OCI-LY7 (cell line): ENCODE data around the gene USP25. TPM values are rescaled to one million over a fixed set of nuclear protein-coding genes. Genes with fewer than 3 reads are reported as not detected.

Experiments
- BruUV-seq: library from RNA; stranded (reverse); fragments of 400-500 nt; replicated peaks from 2 replicates; lab custom pipeline; 2021; lab: Mats Ljungman, UMichigan
- CTCF ChIA-PET: fragments of 300-600 bp; sonication (Branson Sonifier 250); formaldehyde crosslinking; loops from one replicate; lab custom pipeline; 2022; ENCODE audit warnings: antibody characterized with exemption; ENCODE audit not compliant: unreplicated experiment; lab: Charles Lee
- POLR2A ChIA-PET: fragments of 300-600 bp; sonication (Branson Sonifier 250); formaldehyde crosslinking; loops from one replicate; lab custom pipeline; 2022; ENCODE audit warnings: antibody characterized with exemption; lab: Charles Lee
- DNase-seq: peaks from one replicate; pipeline ENCODE4 v3.0.0-alpha.2; 2015; ENCODE audit warnings: low spot score
- H2AFZ ChIP-seq: fragments of 200-600 bp; sonication (generic), shearing (Covaris generic); 2 replicates; pipeline ENCODE4 v1.6.1; 2014; ENCODE audit warnings: mild to moderate bottlenecking, antibody characterized with exemption, low read length, moderate library complexity
- H3K27ac ChIP-seq: fragments of 200-600 bp; sonication (generic); 2 replicates; pipeline ENCODE4 v1.5.1; 2014; ENCODE audit warnings: mixed run types, low read depth, mild to moderate bottlenecking, moderate library complexity, low read length, inconsistent platforms; ENCODE audit not compliant: poor library complexity, severe bottlenecking
- H3K36me3 ChIP-seq: fragments of 200-600 bp; sonication (generic); 2 replicates; pipeline ENCODE4 v1.6.1; 2014; ENCODE audit warnings: mild to moderate bottlenecking, antibody characterized with exemption, low read length, moderate library complexity, mixed read lengths; ENCODE audit not compliant: insufficient read depth
- H3K4me1 ChIP-seq: fragments of 200-600 bp; sonication (generic); 2 replicates; pipeline ENCODE4 v1.5.1; 2014; ENCODE audit warnings: mild to moderate bottlenecking, low read length; ENCODE audit not compliant: insufficient read depth, poor library complexity, severe bottlenecking
- H3K4me2 ChIP-seq: fragments of 200-600 bp; sonication (generic); 2 replicates; pipeline ENCODE4 v1.6.1; 2014; ENCODE audit warnings: mild to moderate bottlenecking, low read length
- H3K4me3 ChIP-seq: fragments of 200-600 bp; sonication (generic); 2 replicates; pipeline ENCODE4 v1.5.1; 2014; ENCODE audit warnings: mild to moderate bottlenecking, low read depth, low read length; ENCODE audit not compliant: poor library complexity, severe bottlenecking
- H3K79me2 ChIP-seq: fragments of 200-600 bp; sonication (generic); 2 replicates; pipeline ENCODE4 v1.6.1; 2016; ENCODE audit warnings: low read depth, mild to moderate bottlenecking, low read length, moderate library complexity, mixed read lengths; ENCODE audit not compliant: insufficient read depth
- H3K9me2 ChIP-seq: fragments of 200-600 bp; sonication (generic); 2 replicates; pipeline ENCODE4 v1.6.1; 2016; ENCODE audit warnings: mild to moderate bottlenecking, low read length, mixed read lengths; ENCODE audit not compliant: insufficient read depth
- H3K9me3 ChIP-seq: fragments of 200-600 bp; sonication (generic); 2 replicates; pipeline ENCODE4 v1.6.1; 2014; ENCODE audit warnings: mild to moderate bottlenecking, mixed run types, low read length, mixed read lengths
- H4K20me1 ChIP-seq: fragments of 200-600 bp; sonication (generic); 2 replicates; pipeline ENCODE4 v1.6.1; 2014; ENCODE audit warnings: mild to moderate bottlenecking, antibody characterized with exemption, low read length, moderate library complexity, mixed read lengths; ENCODE audit not compliant: insufficient read depth
- EZH2phosphoT487 ChIP-seq: fragments of 200-600 bp; sonication (generic); IDR thresholded peaks from 2 replicates; pipeline ENCODE4 v1.6.1; 2018; ENCODE audit warnings: low read depth, borderline replicate concordance, mild to moderate bottlenecking, mixed run types, antibody characterized with exemption, low read length, moderate library complexity, mixed read lengths
- intact Hi-C: fragments of 100-400 bp; cut with micrococcal nuclease; formaldehyde crosslinking; loops from one replicate; pipeline ENCODE4 v1.10.0; 2022; ENCODE audit not compliant: unreplicated experiment
- total RNA-seq, 2 experiments: library from RNA; depleted of rRNA in 1 of 2; stranded (reverse); fragments of >200 nt in 1 of 2; shearing (Covaris generic) in 1 of 2; gene quantifications; 2 replicates each; pipeline ENCODE4 v1.2.3, GENCODE V29; 2014 to 2022
- TF ChIP-seq, protein P1 (sequence below): fragments of 200-600 bp; sonication (generic); conservative IDR thresholded peaks from 2 replicates; pipeline ENCODE4 v1.5.1; 2014; ENCODE audit warnings: mild to moderate bottlenecking, antibody characterized with exemption, low read length, moderate library complexity, mixed read lengths

Gene USP25
- total RNA-seq, 2 experiments from 2014 or later = 25.1 to 28.1 TPM

DNA sequence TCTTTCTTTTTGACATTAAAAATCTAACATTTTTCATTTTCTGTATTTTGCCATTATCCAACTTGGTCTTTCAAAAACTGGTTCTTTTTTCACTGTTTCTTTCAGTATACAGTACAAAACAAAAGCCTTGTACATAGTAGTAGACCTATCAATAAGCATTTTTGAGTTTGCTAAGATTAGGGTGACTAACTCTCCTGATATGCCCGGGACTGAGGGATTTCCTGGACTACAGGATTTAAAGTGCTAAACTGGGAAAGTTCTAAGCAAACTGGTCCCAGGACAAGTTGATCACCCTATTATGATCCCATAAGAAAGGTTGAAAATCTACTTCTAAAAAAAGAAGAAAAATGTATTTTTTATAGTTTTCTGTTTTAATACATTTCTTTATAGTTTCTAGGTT lies 120.9 kb downstream of the USP25 start:
- no peak for DNase-seq
- BruUV-seq = no TSS peak
- H2AFZ ChIP-seq = no peak overlapping the region
- ChIA-PET CTCF (interaction anchor here (0.5 kb wide), 1 partner anchor 142 kb away, joined by 3 read pairs; no protein-coding TSS in a partner anchor), POLR2A (no interaction called here)
- H3K9me2 ChIP-seq = no peaks in the 10 kb centered on the region
- no peaks in the 10 kb centered on the region for H3K36me3 ChIP-seq
- no peak overlapping the region for H3K27ac ChIP-seq
- intact Hi-C loops = no loop called here
- no peaks in the 10 kb centered on the region for H3K9me3 ChIP-seq
- H4K20me1 ChIP-seq = no peaks in the 10 kb centered on the region
- no peak overlapping the region for H3K4me2 ChIP-seq
- H3K79me2 ChIP-seq = no peaks in the 10 kb centered on the region
- no peaks in the 10 kb centered on the region for H3K4me1 ChIP-seq
- TF ChIP-seq, protein P1, sequence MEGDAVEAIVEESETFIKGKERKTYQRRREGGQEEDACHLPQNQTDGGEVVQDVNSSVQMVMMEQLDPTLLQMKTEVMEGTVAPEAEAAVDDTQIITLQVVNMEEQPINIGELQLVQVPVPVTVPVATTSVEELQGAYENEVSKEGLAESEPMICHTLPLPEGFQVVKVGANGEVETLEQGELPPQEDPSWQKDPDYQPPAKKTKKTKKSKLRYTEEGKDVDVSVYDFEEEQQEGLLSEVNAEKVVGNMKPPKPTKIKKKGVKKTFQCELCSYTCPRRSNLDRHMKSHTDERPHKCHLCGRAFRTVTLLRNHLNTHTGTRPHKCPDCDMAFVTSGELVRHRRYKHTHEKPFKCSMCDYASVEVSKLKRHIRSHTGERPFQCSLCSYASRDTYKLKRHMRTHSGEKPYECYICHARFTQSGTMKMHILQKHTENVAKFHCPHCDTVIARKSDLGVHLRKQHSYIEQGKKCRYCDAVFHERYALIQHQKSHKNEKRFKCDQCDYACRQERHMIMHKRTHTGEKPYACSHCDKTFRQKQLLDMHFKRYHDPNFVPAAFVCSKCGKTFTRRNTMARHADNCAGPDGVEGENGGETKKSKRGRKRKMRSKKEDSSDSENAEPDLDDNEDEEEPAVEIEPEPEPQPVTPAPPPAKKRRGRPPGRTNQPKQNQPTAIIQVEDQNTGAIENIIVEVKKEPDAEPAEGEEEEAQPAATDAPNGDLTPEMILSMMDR = no peak
- no peak for TF ChIP-seq EZH2phosphoT487
- no peak overlapping the region for H3K4me3 ChIP-seq

DNA sequence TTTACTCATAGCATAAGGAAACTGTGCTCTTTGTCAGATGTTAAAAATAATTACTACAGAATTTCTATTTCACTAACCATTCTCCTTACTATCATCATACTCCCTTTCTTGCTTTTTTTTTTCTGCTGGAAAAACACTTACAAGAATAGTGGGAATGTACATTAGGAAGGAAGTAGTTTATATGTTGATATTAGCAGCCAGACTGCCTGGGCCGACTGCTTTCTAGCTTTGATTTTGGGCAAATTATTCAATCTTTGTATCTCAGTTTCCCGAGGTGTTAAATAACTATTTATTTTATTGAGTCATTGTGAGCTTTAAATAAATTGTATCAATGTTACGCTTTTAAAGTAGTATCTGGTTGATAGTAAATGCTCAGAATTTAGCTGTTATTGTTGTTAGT lies 122.4 kb downstream of the USP25 start:
- H3K4me3 ChIP-seq = no peak overlapping the region
- H3K27ac ChIP-seq = no peak overlapping the region
- no peaks in the 10 kb centered on the region for H4K20me1 ChIP-seq
- H3K9me3 ChIP-seq = no peaks in the 10 kb centered on the region
- H3K36me3 ChIP-seq = no peaks in the 10 kb centered on the region
- no TSS peak for BruUV-seq
- no peak for TF ChIP-seq EZH2phosphoT487
- TF ChIP-seq, protein P1 = no peak
- H3K4me2 ChIP-seq = no peak overlapping the region
- intact Hi-C loops = no loop called here
- no peaks in the 10 kb centered on the region for H3K79me2 ChIP-seq
- H3K9me2 ChIP-seq = no peaks in the 10 kb centered on the region
- POLR2A ChIA-PET = interaction anchor here (0.6 to 1.5 kb wide), 3 partner anchors 8 to 1287 kb away, joined by 3 to 7 read pairs (median 4); no protein-coding TSS in a partner anchor
- CTCF ChIA-PET = no interaction called here
- H2AFZ ChIP-seq = no peak overlapping the region
- H3K4me1 ChIP-seq = no peaks in the 10 kb centered on the region
- no peak for DNase-seq

DNA sequence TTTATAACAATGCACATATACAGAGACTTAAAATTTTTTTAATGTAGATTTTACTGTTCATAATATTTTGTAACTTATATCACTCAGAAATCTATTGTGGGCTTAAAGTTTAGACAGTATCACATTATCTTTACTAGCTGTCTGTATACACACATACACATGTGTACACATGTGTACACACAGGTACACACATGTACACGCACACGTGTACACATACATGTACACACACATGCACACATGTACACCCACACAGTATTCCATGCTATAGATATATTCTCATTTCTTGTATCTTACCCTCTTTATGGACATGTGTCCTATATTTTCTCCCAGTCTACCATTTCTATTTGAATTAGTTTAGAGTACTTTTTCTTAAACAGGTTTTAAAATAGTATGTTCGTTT lies 123.3 kb downstream of the USP25 start:
- BruUV-seq = no TSS peak
- no peak overlapping the region for H3K27ac ChIP-seq
- intact Hi-C loops = no loop called here
- H2AFZ ChIP-seq = no peak overlapping the region
- no peaks in the 10 kb centered on the region for H3K9me3 ChIP-seq
- H4K20me1 ChIP-seq = no peaks in the 10 kb centered on the region
- DNase-seq = no peak
- H3K36me3 ChIP-seq = no peaks in the 10 kb centered on the region
- no peaks in the 10 kb centered on the region for H3K4me1 ChIP-seq
- H3K4me3 ChIP-seq = no peak overlapping the region
- ChIA-PET CTCF (no interaction called here), POLR2A (interaction anchor here (1.5 kb wide), 1 partner anchor 9 kb away, joined by 4 read pairs; no protein-coding TSS in a partner anchor)
- TF ChIP-seq, protein P1 = no peak
- TF ChIP-seq EZH2phosphoT487 = no peak
- no peaks in the 10 kb centered on the region for H3K79me2 ChIP-seq
- H3K9me2 ChIP-seq = no peaks in the 10 kb centered on the region
- no peak overlapping the region for H3K4me2 ChIP-seq
